ENCODE results near the gene PIM1.

DNA sequence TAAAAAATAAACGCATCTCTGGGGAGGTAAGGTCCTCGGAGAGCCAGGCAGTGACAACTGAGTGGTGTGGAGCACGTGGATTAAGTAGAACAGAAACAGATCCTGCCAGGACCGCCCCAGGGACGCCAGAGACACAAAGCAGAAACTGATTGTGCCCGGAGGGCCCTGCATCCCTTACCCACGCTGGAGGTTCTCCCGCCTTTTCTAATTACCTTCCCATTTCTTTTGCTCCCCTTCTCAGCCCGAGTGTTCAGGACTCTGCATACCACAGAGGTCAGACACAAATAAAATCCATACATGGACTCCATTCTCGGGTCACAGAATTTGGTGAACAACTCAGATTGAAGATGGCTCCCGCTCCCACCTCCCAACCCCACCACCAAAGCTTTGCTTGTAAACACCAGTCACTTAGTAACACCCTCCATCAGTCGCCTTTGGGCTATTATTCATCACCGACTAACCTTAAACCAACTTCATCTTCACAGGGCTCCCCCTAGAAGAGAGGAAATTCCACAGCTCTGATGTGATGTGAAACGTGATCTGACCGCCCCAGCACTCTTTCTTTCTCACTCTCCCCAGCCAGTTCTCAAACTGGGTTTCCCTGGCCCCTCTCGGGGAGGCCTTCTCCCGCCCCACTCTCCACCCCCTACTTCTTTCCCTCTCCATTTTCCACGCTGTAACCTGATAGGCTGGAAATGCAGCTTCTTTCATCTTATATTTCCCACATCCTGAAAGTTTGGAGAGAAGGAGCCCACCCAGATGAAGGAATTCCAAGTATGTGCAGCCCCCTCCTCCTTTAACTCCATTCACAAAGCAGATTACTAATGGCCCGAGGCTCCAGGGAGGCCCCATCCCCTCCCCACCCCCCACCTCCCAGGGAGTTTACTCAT, 32.5 kb upstream of the PIM1 start:
- no peak for TF ChIP-seq POLR2A (IDR thresholded peaks at IDR 0.05)
- TF ChIP-seq, protein P1, sequence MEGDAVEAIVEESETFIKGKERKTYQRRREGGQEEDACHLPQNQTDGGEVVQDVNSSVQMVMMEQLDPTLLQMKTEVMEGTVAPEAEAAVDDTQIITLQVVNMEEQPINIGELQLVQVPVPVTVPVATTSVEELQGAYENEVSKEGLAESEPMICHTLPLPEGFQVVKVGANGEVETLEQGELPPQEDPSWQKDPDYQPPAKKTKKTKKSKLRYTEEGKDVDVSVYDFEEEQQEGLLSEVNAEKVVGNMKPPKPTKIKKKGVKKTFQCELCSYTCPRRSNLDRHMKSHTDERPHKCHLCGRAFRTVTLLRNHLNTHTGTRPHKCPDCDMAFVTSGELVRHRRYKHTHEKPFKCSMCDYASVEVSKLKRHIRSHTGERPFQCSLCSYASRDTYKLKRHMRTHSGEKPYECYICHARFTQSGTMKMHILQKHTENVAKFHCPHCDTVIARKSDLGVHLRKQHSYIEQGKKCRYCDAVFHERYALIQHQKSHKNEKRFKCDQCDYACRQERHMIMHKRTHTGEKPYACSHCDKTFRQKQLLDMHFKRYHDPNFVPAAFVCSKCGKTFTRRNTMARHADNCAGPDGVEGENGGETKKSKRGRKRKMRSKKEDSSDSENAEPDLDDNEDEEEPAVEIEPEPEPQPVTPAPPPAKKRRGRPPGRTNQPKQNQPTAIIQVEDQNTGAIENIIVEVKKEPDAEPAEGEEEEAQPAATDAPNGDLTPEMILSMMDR (IDR thresholded peaks at IDR 0.05), result no peak
